GM12891 (cell line): ENCODE results near the gene PRPF18.

Source experiments
- POLR2A ChIP-seq: IDR thresholded peaks from 2 replicates; pipeline ENCODE4 v1.6.1; 2011; ENCODE audit warnings: low read depth, low read length, control low read depth
- POLR2AphosphoS5 ChIP-seq: IDR thresholded peaks from 2 replicates; pipeline ENCODE4 v1.6.1; 2011; ENCODE audit warnings: low read depth, low read length, control low read depth
- POU2F2 ChIP-seq: IDR thresholded peaks from 2 replicates; pipeline ENCODE4 v1.6.1; 2011; ENCODE audit warnings: low read depth, mild to moderate bottlenecking, control low read depth, low read length, moderate library complexity
- TAF1 ChIP-seq: IDR thresholded peaks from 2 replicates; pipeline ENCODE4 v1.6.1; 2011; ENCODE audit warnings: low read depth, low read length, control low read depth

DNA sequence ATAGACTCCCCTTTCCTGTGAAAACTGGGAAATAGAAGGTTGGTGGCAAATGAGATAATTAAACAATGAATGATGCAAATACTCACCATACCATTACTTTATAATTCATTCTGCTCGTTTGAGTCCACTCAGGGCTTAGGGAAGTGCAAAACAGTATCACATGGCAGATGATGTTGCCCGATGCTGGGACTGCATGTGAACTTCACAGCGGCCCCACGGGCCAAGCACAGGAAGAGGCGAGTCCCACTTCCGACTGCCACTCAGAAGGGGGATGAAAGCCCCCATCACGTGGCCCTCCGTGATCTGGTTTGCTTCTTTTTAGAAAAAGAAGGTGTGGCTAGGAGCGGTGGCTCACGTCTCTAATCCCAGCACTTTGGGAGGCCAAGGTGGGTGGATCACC, 71.5 kb downstream of the PRPF18 start:
- TF ChIP-seq TAF1 (no peak), POLR2A (no peak), POLR2AphosphoS5 (no peak), POU2F2 (no peak)
